ENCODE measurements around the gene SCN4A.

GRCh38 chr17:63941751-63942150 lies 31.0 kb downstream of the SCN4A start:
- TF ChIP-seq CTCF (conservative IDR thresholded peaks at IDR 0.05; ENCODE audit: low read depth, low read length) (no peak), EZH2phosphoT487 (IDR thresholded peaks at IDR 0.05; ENCODE audit: borderline replicate concordance, low read length) (no peak)

Data from PC-3 (cell line).